GM19455 (cell line): ENCODE measurements around the gene MRE11.
"Not testable (repeated sequence)": the region's sequence is repeated elsewhere in the genome, so short reads cannot be mapped to it uniquely, and the experiment has no call there.

Source experiments
- ATAC-seq: cut with Tn5 transposase; IDR thresholded peaks from one replicate; pipeline ENCODE4 v1.9.1; 2021; ENCODE audit not compliant: unreplicated experiment

The MRE11 gene

GRCh38 chr11:94507485-94507884, 13.8 kb upstream of the MRE11 start:
- no peak for ATAC-seq

- ATAC-seq: not testable (repeated sequence)
These were observed 12.9 kb upstream of the MRE11 start for GRCh38 chr11:94506513-94506912.

GRCh38 chr11:94504689-94505293, 11.1 kb upstream of the MRE11 start:
- peak; percentile 51 for ATAC-seq

GRCh38 chr11:94501522-94501921, 7.9 kb upstream of the MRE11 start:
- no peak for ATAC-seq

- no peak for ATAC-seq
These were observed 6.5 kb upstream of the MRE11 start for GRCh38 chr11:94500181-94500580.

- peak; percentile 68 for ATAC-seq
These were observed 559 bp upstream of the MRE11 start for GRCh38 chr11:94494126-94494680.

GRCh38 chr11:94486068-94486467, 7.6 kb downstream of the MRE11 start:
- no peak for ATAC-seq

- no peak for ATAC-seq
These were observed 12.3 kb downstream of the MRE11 start for GRCh38 chr11:94481342-94481741.

GRCh38 chr11:94477624-94478023, 16.0 kb downstream of the MRE11 start:
- no peak for ATAC-seq

- peak; percentile 84 for ATAC-seq
These were observed 20.5 kb downstream of the MRE11 start for GRCh38 chr11:94472916-94473799.

GRCh38 chr11:94469416-94469815, 24.2 kb downstream of the MRE11 start:
- ATAC-seq: peak; percentile 85

- ATAC-seq: no peak
These were observed 34.1 kb downstream of the MRE11 start for GRCh38 chr11:94459576-94459975.

GRCh38 chr11:94457118-94458029, 36.3 kb downstream of the MRE11 start:
- no peak for ATAC-seq

- ATAC-seq: no peak
These were observed 37.8 kb downstream of the MRE11 start for GRCh38 chr11:94455861-94456260.

- no peak for ATAC-seq
These were observed 39.3 kb downstream of the MRE11 start for GRCh38 chr11:94454301-94454700.

- ATAC-seq: no peak
These were observed 40.7 kb downstream of the MRE11 start for GRCh38 chr11:94452988-94453387.

- no peak for ATAC-seq
These were observed 43.6 kb downstream of the MRE11 start for GRCh38 chr11:94450048-94450447.

- no peak for ATAC-seq
These were observed 44.2 kb downstream of the MRE11 start for GRCh38 chr11:94449437-94449836.

GRCh38 chr11:94449029-94449428, 44.6 kb downstream of the MRE11 start:
- no peak for ATAC-seq

GRCh38 chr11:94447149-94447548, 46.5 kb downstream of the MRE11 start:
- no peak for ATAC-seq

- ATAC-seq: no peak
These were observed 48.0 kb downstream of the MRE11 start for GRCh38 chr11:94445641-94446040.
